ENCODE data around the gene DCAKD.

The DCAKD gene

GRCh38 chr17:45004388-45004787 is 47.0 kb downstream of the DCAKD start:
- no peak for DNase-seq (ENCODE audit: low read depth, low spot score)

DNA sequence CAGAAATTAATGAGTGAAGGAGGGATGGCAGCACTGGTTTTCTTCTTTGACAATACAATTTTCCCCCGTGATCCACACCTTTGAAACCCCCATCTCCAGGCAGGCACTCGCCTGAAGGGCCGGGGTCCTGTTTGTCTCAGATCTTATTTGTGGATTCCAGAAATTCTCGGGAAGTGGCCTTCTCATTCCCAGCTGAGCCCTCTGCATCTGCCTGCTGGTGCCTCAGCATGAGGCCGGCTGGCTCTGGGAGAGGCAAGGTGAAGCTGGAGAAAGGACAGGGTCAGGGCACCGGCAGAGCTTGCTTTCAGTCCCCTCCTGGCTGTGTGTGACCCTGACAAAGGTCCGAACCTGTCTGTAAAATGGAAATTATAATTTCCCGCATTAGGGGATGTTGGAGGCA is 47.6 kb downstream of the DCAKD start:
- no peak for DNase-seq (ENCODE audit: low read depth, low spot score)

DNA sequence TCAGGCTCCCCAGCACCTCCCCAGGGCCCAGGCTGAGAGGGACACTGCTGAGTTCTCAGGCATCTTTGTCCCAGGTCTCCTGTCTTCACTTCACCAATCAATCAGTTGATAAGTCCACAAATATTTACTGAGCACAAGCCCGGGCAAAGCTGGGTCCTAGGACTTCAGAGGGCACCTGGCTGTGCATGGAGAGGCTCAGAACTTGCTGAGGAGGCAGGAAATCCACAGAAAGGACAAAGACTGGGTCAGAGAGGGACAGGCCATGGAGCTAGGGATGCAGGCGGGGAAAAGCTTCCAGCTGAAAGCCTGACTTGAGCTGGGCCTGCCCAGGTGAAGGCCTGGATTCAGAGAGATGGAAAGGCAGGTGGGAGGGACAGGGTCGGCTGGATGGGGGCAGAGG is 50.1 kb downstream of the DCAKD start:
- no peak for DNase-seq (ENCODE audit: low read depth, low spot score)

DNA sequence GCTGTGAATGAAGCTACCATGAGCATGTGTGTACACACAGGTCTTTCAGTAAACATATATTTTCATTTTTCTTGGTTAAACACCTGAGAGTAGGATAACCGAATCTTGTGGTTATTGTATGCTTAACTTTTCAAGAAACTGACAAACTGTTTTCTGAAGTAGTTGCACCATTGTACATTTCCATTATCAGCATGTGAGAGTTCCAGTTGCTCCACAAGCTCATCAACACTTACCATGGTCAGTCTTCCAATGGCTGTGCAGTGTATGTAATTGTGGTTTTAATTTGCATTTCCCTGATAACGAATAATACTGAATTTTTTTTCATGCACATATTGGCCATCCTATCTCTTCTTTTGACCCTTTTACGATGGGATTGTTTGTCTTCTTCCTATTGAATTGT is 52.0 kb downstream of the DCAKD start:
- DNase-seq (ENCODE audit: low read depth, low spot score) = no peak

GRCh38 chr17:44998646-44999045 is 52.8 kb downstream of the DCAKD start:
- no peak for DNase-seq (ENCODE audit: low read depth, low spot score)

DNA sequence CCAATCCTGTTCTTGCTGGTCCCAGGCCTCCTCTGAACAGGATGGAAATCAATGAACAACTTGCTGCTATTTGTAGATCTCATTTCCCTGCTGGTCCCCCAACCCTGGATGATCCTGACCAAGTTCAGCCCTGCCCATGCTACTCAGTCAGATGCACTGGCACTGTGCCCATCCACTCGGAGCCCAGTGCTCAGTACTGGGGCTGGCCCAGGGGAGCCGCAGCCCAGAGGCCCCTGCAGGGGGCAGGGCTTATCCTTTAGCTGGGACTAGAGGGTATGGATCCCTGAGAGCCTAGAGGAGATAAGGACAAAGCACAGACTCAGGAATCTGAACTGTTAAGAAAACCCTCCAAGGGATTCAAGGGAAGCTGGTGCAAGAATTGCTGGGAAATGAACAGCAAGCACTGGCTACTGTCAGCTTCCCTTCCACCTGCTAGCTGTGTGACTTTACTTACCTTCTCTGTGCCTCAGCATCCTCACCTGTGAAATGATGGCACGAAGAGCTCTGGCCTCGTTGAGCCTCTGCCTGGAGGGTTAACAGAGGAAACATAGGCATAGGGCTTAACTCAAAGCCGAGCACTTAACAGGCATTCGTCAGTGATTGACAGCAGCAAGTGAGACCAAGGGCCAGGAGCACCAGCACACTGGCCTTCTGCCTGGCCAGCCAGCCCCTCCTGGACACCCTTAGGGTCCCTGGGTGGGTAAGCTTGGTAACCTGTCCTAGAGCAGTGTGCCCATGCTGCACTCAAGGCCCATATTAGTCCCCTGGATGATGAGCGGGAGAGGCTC is 53.5 kb downstream of the DCAKD start:
- no peak for DNase-seq (ENCODE audit: low read depth, low spot score)

GRCh38 chr17:44996304-44996703 is 55.1 kb downstream of the DCAKD start:
- no peak for DNase-seq (ENCODE audit: low read depth, low spot score)

DNA sequence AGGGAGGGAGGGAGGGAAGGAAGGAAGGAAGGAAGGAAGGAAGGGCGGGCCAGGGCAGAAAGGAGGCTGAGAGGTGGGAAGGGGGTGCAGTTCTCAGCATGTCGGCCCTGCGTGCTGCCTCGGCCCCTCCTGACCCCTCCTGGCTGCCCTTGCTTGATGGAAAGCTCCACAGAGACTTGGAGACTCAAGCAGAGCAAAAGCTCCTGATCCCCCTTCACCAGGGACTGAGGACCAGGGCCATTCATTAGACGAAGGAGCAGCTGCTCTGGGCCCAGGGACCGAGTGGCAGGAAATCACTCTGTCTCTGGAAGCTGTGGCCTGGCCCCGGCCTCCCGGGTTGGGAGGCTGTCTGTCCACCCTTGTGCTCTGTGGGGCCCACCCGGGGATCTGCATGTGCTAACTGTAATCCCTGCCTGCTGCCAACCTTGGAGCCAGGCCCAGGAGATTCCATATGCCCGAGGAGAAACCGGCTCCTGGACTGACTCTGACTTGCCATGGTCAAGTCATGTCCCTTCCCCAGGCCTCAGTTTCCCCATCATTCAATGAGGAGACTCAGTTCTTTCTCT is 55.9 kb downstream of the DCAKD start:
- no peak for DNase-seq (ENCODE audit: low read depth, low spot score)

DNA sequence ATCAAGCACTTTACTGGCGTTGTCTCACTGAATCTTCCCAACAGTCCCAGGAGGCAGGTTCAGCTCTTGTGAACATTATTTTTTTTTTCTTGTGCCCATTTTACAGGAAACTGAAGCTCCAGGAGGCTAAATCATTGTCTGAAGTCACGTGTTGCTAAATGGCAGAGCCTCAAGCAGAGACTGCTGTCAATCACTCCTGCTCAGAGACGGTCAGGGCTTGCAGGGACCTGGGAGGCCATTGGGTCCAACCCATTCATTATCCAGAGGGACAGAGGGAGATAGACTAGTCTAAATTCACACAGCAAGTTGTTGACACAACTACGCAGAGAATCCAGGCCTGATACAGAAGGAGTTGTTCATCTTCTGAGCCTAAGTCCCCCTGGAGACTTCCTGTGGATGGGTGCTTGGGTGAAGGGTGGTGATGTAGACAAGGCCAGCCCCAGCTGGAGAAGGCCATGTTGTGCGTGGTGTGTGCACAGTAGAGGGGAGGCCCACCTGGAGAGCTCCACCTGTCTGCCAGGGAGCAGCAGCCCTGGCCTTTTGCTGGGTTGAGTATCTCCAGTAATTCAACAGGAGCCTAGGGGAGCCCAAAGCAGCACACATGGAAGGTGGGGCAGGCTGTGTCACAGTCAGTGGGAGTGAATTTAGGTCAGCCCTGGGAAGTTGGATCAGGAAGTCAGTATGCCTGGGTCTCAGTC is 59.0 kb downstream of the DCAKD start:
- no peak for DNase-seq (ENCODE audit: low read depth, low spot score)

GRCh38 chr17:44990994-44991393 is 60.4 kb downstream of the DCAKD start:
- DNase-seq (ENCODE audit: low read depth, low spot score) = no peak

GRCh38 chr17:44989552-44990138 is 61.8 kb downstream of the DCAKD start:
- DNase-seq (ENCODE audit: low read depth, low spot score) = no peak

DNA sequence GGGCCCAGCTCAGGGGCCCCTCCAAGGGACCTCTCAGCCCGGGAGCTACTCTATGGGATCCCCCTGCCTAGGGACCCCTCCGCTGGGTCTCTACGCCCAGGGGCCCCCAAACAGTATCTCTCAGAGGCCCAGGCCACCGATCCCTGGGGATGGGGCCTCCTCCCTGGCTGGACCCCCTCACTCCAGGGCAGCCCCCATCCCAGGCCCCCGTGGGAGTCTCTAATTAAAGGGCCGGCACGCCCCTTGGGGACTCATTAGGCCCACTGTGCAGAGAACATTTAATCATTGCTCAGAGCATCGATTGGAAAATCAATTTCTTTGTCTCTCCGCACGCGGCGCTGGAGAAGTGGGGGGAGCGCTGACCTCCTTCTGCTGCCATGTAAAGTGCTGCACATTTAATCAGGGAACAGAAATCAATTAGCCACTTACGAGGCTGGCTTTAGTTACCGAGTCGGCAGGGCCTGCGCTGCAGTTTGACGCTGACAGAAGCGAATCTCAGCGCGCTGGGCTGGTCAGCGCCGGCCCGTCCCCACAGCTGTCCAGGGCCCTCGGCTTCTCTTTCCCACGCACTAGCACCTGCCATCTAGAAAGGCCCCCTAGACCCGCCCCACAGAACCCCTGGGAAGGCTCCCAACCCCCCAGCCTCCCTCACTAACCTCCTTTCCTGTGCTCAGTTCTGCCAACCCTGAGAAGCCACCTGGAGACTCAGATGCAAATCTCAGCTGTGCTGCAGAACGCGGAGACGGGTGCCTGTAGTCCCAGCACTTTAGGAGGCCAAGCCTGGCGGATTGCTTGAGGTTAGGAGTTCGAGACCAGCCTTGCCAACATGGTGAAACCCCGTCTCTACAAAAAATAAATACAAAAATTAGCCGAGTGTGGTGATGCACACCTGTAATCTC is 63.1 kb downstream of the DCAKD start:
- no peak for DNase-seq (ENCODE audit: low read depth, low spot score)

- DNase-seq (ENCODE audit: low read depth, low spot score) = no peak
These were observed 67.9 kb downstream of the DCAKD start for GRCh38 chr17:44983563-44983962.

GRCh38 chr17:44982113-44982702 is 69.2 kb downstream of the DCAKD start:
- no peak for DNase-seq (ENCODE audit: low read depth, low spot score)

- peak; percentile 75 for DNase-seq (ENCODE audit: low read depth, low spot score)
These were observed 70.0 kb downstream of the DCAKD start for GRCh38 chr17:44981221-44981968.

DNA sequence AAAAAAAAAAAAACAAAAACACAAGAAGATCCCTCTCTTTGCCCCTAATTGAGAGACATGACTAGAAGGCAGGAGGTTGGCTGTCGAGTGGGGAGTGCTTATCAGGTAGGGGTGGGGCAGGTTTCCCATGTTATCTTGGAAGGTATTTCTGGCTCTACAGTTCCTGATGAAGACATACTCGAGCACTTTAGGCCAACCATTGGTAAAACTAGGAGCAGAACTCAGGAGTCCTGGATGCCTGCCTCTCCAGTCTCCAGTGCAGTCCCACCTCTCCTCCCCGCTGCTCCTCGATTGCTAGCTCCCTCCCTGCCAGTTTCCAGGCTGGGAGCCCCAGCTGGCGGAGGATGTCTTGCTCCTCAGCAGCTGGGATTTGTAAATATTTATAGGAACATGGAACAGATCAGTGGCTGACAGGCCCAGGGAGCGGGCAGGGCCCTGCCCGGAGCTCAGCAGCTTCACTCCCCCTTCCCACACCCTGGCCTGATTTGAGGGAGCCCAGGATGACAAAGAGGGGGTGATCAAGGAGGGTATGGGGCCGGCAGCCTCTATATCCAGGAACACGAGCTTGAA is 71.9 kb downstream of the DCAKD start:
- DNase-seq (ENCODE audit: low read depth, low spot score) = peak; percentile 32

GRCh38 chr17:44978807-44979206 is 72.6 kb downstream of the DCAKD start:
- no peak for DNase-seq (ENCODE audit: low read depth, low spot score)

DNA sequence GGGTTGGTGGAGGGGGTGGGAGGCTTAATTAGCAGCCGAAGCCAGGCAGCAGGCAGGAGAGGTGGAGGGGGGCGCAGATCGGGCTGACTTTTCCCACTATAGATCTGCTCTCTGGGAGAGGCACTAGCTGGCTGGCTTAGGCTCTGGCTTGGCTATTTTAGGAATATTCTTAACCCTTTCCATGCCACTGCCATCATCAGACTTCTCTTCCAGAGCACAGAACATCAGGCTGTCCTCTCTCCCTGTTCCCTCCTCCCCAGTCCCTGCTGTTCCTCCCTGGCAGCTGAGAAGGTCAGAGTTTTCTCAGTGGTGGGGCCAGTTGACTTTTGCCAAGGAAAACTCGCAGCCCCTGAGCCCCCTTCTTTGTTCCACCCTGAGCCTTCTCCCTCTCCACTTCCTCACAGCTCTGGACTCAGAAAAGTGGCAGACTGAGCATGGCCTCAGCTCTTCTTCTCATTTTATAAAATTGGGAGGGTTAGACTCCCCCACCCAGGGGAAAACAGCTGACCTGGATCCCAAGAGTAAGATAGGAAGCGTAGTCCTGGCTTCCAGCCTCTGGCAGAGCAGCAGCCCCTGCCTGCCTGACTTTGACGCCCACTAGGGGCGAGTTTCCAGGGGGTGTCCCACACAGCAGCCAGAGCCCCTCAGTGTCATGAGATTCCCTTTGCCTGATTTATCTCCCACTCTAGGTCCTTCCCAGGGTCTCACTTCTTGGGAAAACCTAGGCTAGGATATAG is 73.5 kb downstream of the DCAKD start:
- DNase-seq (ENCODE audit: low read depth, low spot score) = no peak

- DNase-seq (ENCODE audit: low read depth, low spot score) = no peak
These were observed 74.4 kb downstream of the DCAKD start for GRCh38 chr17:44977065-44977464.

Measured in brain pericyte (primary cell).